Body of pancreas (tissue), 4 donors: ENCODE results near the gene LIPC.

ENCODE experiments used
- POLR2A ChIP-seq, 3 donors: fragments of 450-650 bp; IDR thresholded peaks; one replicate each; pipeline ENCODE4 v1.6.1; 2016; ENCODE audit warnings: antibody characterized with exemption in 3 of 3, mild to moderate bottlenecking in 2 of 3
- TF ChIP-seq, protein P1 (sequence below), 7 experiments: fragments of 450-650 bp in 4 of 7; fragments of 200-600 bp in 3 of 7; sonication (generic) in 3 of 7; IDR thresholded peaks; one replicate each; pipeline ENCODE4 v1.5.1; 2016 to 2019; ENCODE audit warnings: antibody characterized with exemption in 7 of 7

GRCh38 chr15:58427987-58428386 is 3.8 kb upstream of the LIPC start:
- TF ChIP-seq, protein P1, sequence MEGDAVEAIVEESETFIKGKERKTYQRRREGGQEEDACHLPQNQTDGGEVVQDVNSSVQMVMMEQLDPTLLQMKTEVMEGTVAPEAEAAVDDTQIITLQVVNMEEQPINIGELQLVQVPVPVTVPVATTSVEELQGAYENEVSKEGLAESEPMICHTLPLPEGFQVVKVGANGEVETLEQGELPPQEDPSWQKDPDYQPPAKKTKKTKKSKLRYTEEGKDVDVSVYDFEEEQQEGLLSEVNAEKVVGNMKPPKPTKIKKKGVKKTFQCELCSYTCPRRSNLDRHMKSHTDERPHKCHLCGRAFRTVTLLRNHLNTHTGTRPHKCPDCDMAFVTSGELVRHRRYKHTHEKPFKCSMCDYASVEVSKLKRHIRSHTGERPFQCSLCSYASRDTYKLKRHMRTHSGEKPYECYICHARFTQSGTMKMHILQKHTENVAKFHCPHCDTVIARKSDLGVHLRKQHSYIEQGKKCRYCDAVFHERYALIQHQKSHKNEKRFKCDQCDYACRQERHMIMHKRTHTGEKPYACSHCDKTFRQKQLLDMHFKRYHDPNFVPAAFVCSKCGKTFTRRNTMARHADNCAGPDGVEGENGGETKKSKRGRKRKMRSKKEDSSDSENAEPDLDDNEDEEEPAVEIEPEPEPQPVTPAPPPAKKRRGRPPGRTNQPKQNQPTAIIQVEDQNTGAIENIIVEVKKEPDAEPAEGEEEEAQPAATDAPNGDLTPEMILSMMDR (IDR thresholded peaks at IDR 0.05), result no peak
- TF ChIP-seq POLR2A (IDR thresholded peaks at IDR 0.05), result no peak
